ENCODE measurements around the gene DNAAF5.

DNAAF5 gene

GRCh38 chr7:707296-708000 lies 19.1 kb upstream of the DNAAF5 start:
- no peak for DNase-seq

GRCh38 chr7:710161-710560 lies 16.3 kb upstream of the DNAAF5 start:
- no peak for DNase-seq

GRCh38 chr7:711093-711921 lies 15.2 kb upstream of the DNAAF5 start:
- DNase-seq: no peak

- no peak for DNase-seq
These were observed 14.5 kb upstream of the DNAAF5 start for GRCh38 chr7:711922-712380.

GRCh38 chr7:712381-713138 lies 13.9 kb upstream of the DNAAF5 start:
- no peak for DNase-seq

GRCh38 chr7:713139-713457 lies 13.4 kb upstream of the DNAAF5 start:
- no peak for DNase-seq

- DNase-seq: no peak
These were observed 12.8 kb upstream of the DNAAF5 start for GRCh38 chr7:713488-714230.

GRCh38 chr7:714251-714671 lies 12.2 kb upstream of the DNAAF5 start:
- no peak for DNase-seq

- DNase-seq: no peak
These were observed 10.3 kb upstream of the DNAAF5 start for GRCh38 chr7:716222-716621.

GRCh38 chr7:716636-717035 lies 9.9 kb upstream of the DNAAF5 start:
- no peak for DNase-seq

- no peak for DNase-seq
These were observed 4.8 kb upstream of the DNAAF5 start for GRCh38 chr7:721619-722248.

- no peak for DNase-seq
These were observed 3.0 kb upstream of the DNAAF5 start for GRCh38 chr7:723541-723940.

GRCh38 chr7:724298-724697 lies 2.2 kb upstream of the DNAAF5 start:
- DNase-seq: no peak

GRCh38 chr7:725223-726005 lies 1.1 kb upstream of the DNAAF5 start:
- DNase-seq: no peak

GRCh38 chr7:726854-727103 lies 280 bp downstream of the DNAAF5 start:
- DNase-seq: no peak

GRCh38 chr7:727104-727805 lies 756 bp downstream of the DNAAF5 start, which contains the start of gene PRKAR1B:
PRKAR1B (minus strand) TSS chr7:727281; CDS start chr7:711505, 15,776 bp downstream.
- DNase-seq: peak; percentile 29

- no peak for DNase-seq
These were observed 1.4 kb downstream of the DNAAF5 start for GRCh38 chr7:727806-728460.

- no peak for DNase-seq
These were observed 2.1 kb downstream of the DNAAF5 start for GRCh38 chr7:728602-729001.

GRCh38 chr7:729140-730000 lies 2.9 kb downstream of the DNAAF5 start:
- no peak for DNase-seq
